HT-29 (cell line): Measurements from ENCODE around the gene ZNF91. TPM values are rescaled to one million over a fixed set of nuclear protein-coding genes. Genes with fewer than 3 reads are reported as not detected.
"Not testable (repeated sequence)": the region's sequence is repeated elsewhere in the genome, so short reads cannot be mapped to it uniquely, and the experiment has no call there.

ENCODE experiments used
- DNase-seq: peaks from one replicate; pipeline ENCODE4 v3.0.0-alpha.2; 2015; ENCODE audit warnings: low spot score
- total RNA-seq: library from RNA; depleted of rRNA; stranded (reverse); fragments of >200 nt; shearing (Covaris generic); gene quantifications from 2 replicates; pipeline ENCODE4 v1.2.3, GENCODE V29; 2014

ZNF91 gene
- total RNA-seq, 1 experiment from 2014 or later: 3.0 TPM

GRCh38 chr19:23395722-23396117 lies 449 bp upstream of the ZNF91 start:
- DNase-seq: not testable (repeated sequence)

- no peak for DNase-seq
Measured at GRCh38 chr19:23394511-23394910, 760 bp downstream of the ZNF91 start.

GRCh38 chr19:23393121-23393520 lies 2.1 kb downstream of the ZNF91 start:
- no peak for DNase-seq

- no peak for DNase-seq
Measured at GRCh38 chr19:23391236-23391635, 4.0 kb downstream of the ZNF91 start.

GRCh38 chr19:23385404-23385803 lies 9.9 kb downstream of the ZNF91 start:
- no peak for DNase-seq

GRCh38 chr19:23384858-23385257 lies 10.4 kb downstream of the ZNF91 start:
- no peak for DNase-seq

GRCh38 chr19:23384166-23384565 lies 11.1 kb downstream of the ZNF91 start:
- DNase-seq: no peak

- no peak for DNase-seq
Measured at GRCh38 chr19:23382955-23383354, 12.3 kb downstream of the ZNF91 start.

- no peak for DNase-seq
Measured at GRCh38 chr19:23381114-23381513, 14.2 kb downstream of the ZNF91 start.

GRCh38 chr19:23379671-23380070 lies 15.6 kb downstream of the ZNF91 start:
- not testable (repeated sequence) for DNase-seq

- DNase-seq: no peak
Measured at GRCh38 chr19:23378948-23379347, 16.3 kb downstream of the ZNF91 start.

- no peak for DNase-seq
Measured at GRCh38 chr19:23377276-23377675, 18.0 kb downstream of the ZNF91 start.

GRCh38 chr19:23366437-23366836 lies 28.8 kb downstream of the ZNF91 start:
- no peak for DNase-seq

GRCh38 chr19:23366031-23366430 lies 29.2 kb downstream of the ZNF91 start:
- not testable (repeated sequence) for DNase-seq

GRCh38 chr19:23365222-23365621 lies 30.0 kb downstream of the ZNF91 start:
- no peak for DNase-seq

- DNase-seq: not testable (repeated sequence)
Measured at GRCh38 chr19:23361843-23362242, 33.4 kb downstream of the ZNF91 start.

GRCh38 chr19:23351806-23352205 lies 43.5 kb downstream of the ZNF91 start:
- no peak for DNase-seq

- DNase-seq: no peak
Measured at GRCh38 chr19:23346696-23347095, 48.6 kb downstream of the ZNF91 start.

GRCh38 chr19:23345838-23346237 lies 49.4 kb downstream of the ZNF91 start:
- DNase-seq: no peak

- no peak for DNase-seq
Measured at GRCh38 chr19:23343434-23344010, 51.7 kb downstream of the ZNF91 start.

- no peak for DNase-seq
Measured at GRCh38 chr19:23328211-23328610, 67.1 kb downstream of the ZNF91 start.

GRCh38 chr19:23321953-23322549 lies 73.2 kb downstream of the ZNF91 start:
- DNase-seq: no peak

GRCh38 chr19:23321403-23321802 lies 73.9 kb downstream of the ZNF91 start:
- DNase-seq: not testable (repeated sequence)

GRCh38 chr19:23319571-23319970 lies 75.7 kb downstream of the ZNF91 start:
- not testable (repeated sequence) for DNase-seq
